Measurements from ENCODE around the gene KCNG4.
"Not testable (repeated sequence)": the region's sequence is repeated elsewhere in the genome, so short reads cannot be mapped to it uniquely, and the experiment has no call there.

The KCNG4 gene

GRCh38 chr16:84237994-84238750, 1.6 kb downstream of the KCNG4 start:
- FAIRE-seq (no peak), DNase-seq (ENCODE audit: insufficient read length, low spot score) (no peak)

DNA sequence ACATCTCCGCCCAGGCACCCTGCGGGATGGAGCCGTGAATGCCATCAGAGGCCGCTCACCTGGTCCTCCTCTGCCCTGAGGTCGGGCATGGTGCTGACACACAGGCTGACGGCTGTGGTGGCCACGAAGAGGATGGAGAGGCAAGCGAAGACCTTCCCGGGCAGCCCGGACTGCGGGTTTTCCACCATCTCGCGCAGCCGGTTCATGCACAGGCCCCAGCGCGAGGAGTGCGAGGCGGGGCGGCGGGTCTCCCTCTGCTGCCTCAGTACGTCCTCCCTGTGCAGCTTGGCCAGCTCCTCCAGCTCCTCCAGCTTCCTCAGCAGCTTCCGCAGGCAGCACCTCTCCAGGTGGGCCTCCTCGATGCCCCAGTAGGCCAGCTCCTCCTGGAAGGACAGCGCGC, 3.1 kb downstream of the KCNG4 start:
- no peak for DNase-seq (ENCODE audit: insufficient read length, low spot score)
- FAIRE-seq, result no peak

- no peak for FAIRE-seq
Measured at GRCh38 chr16:84234321-84235241, 5.2 kb downstream of the KCNG4 start.

GRCh38 chr16:84233748-84234147, 6.1 kb downstream of the KCNG4 start:
- no peak for DNase-seq (ENCODE audit: insufficient read length, low spot score)
- FAIRE-seq, result no peak

More at GRCh38 chr16:84234321-84235241, 5.2 kb downstream of the KCNG4 start:
- DNase-seq (ENCODE audit: insufficient read length, low spot score), result no peak

DNA sequence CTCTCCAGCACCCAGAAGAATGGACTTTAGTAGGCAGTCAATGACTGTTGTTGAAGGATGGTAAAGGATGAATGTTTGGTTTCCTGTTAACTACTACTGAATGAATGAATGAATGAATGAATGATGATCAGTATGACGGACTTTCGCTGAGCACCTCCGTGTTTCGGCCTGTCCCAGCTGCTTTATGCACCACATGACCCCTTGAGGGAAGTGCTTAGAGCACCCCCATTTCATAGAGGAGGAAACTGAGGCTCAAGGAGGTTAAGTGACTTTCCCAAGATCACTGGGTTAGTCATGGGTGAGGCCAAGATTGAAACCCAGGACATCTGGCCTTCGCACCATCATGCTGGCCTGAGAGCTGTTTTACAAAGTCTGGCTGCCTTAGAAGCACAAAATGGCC, 6.8 kb downstream of the KCNG4 start:
- no peak for DNase-seq (ENCODE audit: insufficient read length, low spot score)
- FAIRE-seq, result peak; percentile 9

DNA sequence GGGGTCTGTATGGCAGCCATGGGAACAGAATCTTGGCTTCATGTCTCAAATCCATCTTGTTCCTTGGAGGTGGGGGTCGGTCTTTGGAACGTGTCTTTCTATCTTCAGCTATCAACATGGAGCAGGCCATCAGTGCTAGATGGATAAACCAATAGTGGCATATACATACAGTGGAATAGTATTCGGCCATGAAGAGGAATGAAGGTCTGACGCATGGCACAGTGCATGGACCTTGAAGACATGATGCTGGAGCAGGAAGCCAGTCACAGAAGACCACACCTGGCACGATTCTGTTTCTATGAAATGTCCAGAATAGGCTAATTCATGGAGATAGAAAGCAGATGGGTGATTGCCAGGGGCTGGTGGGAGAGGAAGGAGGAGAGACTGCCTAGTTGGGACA, 7.8 kb downstream of the KCNG4 start:
- FAIRE-seq (peak; percentile 38), DNase-seq (ENCODE audit: insufficient read length, low spot score) (no peak)

DNA sequence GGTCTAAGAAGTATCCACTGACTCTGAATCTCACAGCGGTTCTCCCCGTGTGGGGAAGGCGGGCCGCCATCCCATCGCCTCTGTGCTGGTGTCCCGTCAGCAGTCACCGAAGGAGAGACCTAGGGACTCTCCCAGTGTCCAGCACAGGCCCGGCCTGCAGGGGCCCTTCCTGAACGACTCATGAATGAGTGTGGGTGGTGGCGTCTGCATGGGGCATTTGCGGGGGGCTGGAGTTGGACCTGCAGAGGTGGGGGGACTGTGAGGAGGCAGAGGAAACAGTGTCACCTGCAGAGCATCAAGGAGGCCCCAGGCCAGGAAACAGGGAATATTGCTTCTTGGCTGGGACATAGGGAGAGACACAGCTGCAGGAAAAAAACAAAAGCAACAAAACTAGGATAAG, 10.3 kb downstream of the KCNG4 start:
- FAIRE-seq (no peak), DNase-seq (ENCODE audit: insufficient read length, low spot score) (no peak)

DNA sequence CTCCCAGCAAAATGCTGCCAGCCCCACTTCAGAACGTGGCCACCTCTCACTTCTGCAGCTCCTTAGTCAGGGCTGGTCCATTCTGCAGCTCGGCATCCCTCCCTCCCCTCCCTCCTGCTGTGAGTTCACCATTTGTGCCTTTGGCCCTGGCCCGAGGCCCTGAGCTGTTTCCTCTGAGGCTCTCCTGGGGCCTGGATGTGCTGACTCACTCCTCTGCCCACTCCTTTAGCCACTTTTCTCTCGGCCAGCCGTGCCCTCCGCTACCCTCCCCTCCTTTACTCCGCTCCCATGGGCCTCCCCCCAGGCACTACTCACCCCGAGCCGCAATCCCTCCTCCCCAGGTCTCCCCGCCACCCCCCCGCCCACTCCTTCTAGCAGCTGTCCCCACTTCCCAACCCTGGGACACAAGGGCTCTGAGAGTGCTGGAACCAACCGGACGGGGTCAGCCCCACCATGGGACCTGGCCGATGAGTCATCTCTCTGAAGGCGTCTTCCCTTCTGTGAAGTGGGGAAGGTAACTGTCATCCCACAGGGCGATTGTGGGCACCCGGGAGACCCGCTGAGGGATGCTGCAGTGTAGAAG, 11.5 kb downstream of the KCNG4 start:
- FAIRE-seq, result peak; percentile 98
- peak; percentile 99 for DNase-seq (ENCODE audit: insufficient read length, low spot score)

DNA sequence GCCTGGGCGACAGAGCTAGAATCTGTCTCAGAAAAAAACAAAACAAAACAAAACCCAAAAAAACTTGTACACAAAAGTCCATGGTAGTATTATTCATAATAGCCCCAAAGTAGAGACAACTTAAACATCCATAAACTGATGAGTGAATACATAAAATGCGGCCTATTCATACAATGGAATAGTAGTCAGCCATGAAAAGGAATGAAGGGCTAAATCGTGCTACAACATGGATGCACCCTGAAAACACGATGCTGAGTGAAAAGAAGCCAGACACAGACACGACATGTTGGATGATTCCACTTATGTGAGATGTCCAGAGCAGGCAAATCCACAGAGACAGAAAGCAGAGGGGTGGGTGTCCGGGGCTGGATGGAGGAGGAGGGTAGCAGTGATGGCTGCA, 12.3 kb downstream of the KCNG4 start:
- DNase-seq (ENCODE audit: insufficient read length, low spot score) (no peak), FAIRE-seq (peak; percentile 76)

GRCh38 chr16:84226026-84226425, 13.8 kb downstream of the KCNG4 start:
- DNase-seq (ENCODE audit: insufficient read length, low spot score) (no peak), FAIRE-seq (peak; percentile 36)

DNA sequence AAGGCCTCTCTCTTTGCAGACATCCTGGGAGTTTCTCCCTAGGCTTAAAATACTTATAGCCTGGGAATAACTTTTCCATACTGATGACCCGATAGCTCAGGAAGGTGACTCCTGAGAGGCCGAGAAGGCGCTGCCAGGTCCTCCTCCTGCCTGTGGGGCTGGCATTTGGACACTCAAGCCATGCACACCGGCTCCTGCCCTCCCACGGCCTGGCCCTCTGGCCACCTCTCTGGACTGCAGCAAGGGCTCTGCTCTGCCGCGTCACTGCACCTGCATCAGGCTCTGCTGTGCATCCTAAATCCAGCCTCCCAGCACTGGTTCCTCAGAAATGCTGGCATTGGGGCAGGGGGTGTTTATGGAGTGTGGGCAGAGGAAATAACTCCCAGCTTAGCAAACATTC, 14.2 kb downstream of the KCNG4 start:
- DNase-seq (ENCODE audit: insufficient read length, low spot score), result no peak
- no peak for FAIRE-seq

DNA sequence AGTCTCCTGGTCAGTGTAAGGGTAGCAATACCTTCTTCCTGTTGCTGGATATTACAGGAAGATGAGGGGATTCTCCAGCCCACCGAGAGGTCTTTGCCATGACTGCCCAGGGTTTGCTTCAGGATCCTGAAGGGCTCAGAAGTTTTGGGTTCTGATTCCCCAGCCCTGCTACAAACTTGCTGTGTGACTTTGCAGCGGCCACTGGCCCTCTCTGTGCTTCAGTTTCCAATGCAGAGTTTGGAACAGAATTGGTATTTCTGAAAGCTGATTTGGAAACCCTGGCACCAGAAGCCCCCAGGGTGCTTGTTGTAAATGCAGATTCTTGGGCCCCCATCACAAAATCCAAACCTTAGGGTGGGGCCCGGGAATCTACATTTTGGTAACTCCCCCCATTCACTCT, 14.7 kb downstream of the KCNG4 start:
- FAIRE-seq (no peak), DNase-seq (ENCODE audit: insufficient read length, low spot score) (no peak)

DNA sequence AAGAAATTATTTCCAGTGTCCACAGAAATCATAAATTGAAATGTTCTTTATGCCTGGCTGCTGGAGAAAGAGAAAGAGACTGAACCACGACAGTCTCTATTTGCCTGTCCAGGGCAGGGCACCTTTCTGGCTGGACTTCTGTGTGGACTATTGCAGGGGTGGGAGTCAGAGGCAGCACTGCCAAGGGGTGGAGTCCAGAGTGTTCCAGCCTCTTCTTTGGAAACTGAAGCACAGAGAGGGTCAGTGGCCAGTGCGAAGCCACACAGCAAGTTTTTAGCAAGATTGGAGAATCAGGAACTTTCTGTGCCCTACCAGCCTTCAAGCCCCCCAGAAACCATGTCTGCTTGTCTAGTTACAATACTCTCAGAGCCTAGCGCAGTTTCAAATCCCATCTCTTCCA, 15.3 kb downstream of the KCNG4 start:
- DNase-seq (ENCODE audit: insufficient read length, low spot score) (no peak), FAIRE-seq (no peak)

GRCh38 chr16:84223456-84223855, 16.4 kb downstream of the KCNG4 start:
- FAIRE-seq (no peak), DNase-seq (ENCODE audit: insufficient read length, low spot score) (no peak)

GRCh38 chr16:84220851-84221250, 19.0 kb downstream of the KCNG4 start:
- FAIRE-seq, result no peak
- no peak for DNase-seq (ENCODE audit: insufficient read length, low spot score)

DNA sequence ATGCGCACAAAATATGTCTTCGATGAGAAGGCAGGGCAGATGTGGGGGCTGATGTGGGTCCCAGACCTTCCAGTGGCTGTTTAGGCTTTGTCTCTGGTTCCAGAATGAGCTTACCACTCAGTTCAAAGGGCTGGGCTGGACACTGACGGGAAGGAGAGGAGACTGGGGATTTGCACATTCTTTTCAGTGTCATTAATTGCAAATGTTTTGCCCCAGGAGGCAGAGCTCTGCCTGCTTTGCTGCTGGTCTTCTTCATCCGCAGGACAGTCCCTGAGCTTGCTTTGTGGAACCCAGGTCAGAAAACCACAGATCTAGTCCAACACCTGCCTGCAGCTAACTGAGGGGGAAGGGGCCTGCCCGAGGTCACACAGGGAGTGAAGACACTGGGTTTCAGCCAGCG, 20.9 kb downstream of the KCNG4 start:
- FAIRE-seq (no peak), DNase-seq (ENCODE audit: insufficient read length, low spot score) (no peak)

DNA sequence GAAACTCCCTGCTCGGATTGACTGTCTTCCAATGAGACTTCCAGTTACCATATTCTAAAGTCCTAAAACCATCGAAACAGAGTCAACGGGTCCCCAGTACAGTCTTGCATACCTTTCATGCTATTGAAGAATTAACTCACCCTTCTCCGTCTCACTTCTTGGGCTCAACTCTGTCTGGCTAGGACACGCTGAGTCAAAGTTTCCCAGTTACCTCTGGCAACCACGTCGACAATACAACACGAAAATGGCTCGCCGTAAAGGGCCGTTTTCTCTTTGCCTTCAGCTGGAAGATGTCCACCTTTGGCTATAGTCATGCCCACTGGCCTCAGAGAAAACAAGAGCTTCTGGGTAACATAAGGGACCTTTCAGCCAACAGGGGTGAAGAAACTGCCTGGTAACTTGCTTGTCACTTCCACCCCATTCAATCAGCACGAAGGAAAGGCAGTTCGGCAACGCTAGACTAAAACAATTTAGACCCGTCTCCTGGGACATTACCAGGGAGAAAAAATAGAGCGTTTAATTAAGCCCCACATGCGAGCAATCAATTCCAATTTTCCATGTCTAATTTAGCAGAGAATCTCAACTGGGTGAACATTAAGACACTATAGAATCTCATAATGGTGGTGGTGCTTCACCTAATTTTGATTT, 21.5 kb downstream of the KCNG4 start:
- FAIRE-seq, result no peak
- DNase-seq (ENCODE audit: insufficient read length, low spot score), result no peak

GRCh38 chr16:84216144-84216543, 23.7 kb downstream of the KCNG4 start:
- DNase-seq (ENCODE audit: insufficient read length, low spot score); FAIRE-seq: not testable (repeated sequence)

- FAIRE-seq, result no peak
Measured at GRCh38 chr16:84215531-84215930, 24.3 kb downstream of the KCNG4 start.

DNA sequence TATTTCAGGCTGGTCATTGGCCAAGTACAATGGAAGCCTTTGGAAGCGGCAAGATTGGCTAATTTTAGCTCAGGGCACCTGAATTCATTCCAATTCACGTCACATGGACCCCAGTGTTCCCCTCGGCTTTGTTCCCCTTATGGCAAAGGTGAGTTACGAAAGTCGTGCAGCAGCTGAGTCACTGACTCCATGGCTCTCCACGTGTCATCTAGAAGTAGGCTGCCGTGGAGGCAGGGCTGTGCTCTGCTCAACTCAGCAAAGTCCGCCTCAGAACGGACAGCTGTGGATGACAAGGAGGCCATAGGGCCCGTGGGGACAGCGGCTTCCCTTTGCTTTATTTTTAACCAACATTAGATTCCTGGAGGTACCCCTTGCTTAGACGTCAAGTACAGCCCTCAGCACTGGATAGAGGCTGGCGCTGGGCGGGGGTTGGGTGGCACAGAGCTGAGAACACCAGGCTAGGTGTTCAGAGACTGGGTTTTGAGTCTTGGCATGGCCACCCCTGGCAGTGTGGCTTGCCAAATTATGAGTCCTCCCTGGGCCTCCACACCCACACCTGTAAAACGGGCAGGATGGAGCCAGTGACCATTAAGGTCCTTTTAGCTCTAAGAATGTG, 25.3 kb downstream of the KCNG4 start:
- FAIRE-seq, result no peak
- no peak for DNase-seq (ENCODE audit: insufficient read length, low spot score)

More at GRCh38 chr16:84215531-84215930, 24.3 kb downstream of the KCNG4 start:
- no peak for DNase-seq (ENCODE audit: insufficient read length, low spot score)
